ENCODE data around the gene DSCAM.
"Not testable (repeated sequence)": the region's sequence is repeated elsewhere in the genome, so short reads cannot be mapped to it uniquely, and the experiment has no call there.

The DSCAM gene

DNA sequence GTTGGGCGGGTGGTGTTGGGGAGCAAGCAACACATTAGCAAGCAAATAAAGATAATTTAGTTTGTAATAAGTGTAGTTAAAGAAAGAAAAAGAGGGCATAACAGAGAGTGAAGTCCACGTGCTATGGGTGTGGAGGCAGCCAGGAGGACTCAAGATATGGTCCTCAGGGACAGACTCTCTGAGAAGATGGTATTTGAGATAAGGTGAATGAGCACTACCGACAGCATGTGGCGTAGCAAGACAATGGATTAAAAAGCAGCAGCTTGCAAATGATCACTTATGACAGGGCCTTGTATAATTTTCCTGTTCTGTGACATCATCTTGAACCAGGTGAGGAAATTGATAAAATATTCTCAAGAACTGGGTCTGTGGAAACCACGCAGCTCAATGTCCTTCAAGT, 491.9 kb downstream of the DSCAM start:
- DNase-seq: no peak

DNA sequence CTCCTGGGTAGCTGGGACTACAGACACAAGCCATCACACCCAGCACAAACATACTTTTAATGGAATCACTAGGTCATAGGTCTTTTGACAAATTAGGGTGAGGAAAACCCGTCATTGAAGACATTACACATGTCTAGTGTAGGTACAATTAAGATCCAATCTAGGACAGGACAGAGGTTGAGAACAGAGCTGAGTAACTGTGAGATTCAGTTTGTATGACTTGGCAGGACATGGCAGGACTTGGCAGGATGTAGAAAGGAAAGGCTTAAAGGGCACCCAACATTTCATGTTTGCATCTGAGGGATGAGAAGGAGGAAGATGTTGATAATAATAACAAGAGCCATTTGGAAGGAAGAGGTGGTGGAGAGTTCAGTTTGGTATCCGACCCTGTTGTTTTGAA, 496.0 kb downstream of the DSCAM start:
- DNase-seq: no peak

DNA sequence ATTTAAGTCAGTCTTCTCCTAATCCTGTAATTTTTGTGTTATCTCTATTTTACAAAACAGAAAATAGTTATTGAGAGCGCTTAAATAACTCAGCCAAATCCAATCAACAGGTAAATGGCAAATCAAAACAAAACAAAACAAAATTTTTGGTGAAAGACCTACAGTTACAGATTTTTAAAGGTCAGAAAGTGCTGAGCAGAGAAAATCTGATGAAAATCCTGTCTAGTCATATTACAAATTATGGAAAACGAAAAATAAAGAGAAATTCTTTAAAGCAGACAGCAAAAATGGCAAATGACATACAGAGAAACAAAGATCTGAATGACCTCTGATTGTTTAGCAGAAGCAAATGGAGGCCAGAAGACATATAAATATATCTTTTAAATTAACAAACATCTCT, 497.4 kb downstream of the DSCAM start:
- no peak for DNase-seq

DNA sequence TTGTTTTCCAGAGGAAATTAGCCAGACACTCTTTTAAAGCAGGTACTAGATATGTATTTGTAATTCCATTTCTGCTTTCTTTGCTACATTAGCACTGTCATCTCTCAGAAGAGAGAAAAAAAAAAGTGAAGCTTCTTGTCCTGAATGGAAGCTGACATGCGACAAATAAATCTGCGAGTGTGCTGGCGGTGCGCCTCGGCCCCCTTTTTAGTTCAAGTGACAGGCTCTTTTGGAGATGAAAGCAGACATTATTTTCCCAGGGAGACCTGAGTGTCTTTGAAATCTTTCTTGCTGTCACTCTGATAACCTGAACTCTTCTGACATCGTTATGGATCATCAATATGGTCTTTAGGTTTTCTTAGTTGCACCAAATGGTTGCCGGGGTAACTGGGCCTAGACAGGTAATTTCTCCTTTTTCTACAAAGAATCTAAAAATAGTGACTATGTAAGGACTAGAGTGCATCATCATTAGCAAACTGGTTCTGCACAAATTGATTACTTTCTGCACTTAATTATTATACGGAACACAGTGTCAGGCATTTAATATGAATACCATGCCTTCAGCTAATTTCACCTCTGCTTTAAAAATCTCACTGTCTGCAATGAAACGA, 501.1 kb downstream of the DSCAM start:
- no peak for DNase-seq

DNA sequence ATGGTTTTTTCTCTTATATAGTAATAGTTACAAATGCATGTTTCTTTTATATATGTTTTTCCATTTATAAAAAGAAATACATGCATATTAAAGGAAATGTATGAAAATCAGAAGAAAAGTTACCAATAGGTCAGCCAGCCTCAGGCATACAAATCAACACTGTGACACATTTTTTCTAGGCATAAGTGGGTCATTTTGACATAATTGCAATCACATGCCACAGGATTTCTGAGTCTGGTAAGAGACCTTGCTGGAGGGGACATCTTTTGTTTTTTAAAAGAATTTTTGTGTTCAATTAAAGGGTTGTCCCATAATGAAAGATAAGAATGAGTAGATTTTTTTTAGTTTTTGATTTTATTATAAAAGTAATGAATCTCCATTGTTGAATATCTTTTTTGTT, 506.6 kb downstream of the DSCAM start:
- DNase-seq: no peak

GRCh38 chr21:40339050-40339449, 507.9 kb downstream of the DSCAM start:
- no peak for DNase-seq

GRCh38 chr21:40337981-40338380, 509.0 kb downstream of the DSCAM start:
- no peak for DNase-seq

DNA sequence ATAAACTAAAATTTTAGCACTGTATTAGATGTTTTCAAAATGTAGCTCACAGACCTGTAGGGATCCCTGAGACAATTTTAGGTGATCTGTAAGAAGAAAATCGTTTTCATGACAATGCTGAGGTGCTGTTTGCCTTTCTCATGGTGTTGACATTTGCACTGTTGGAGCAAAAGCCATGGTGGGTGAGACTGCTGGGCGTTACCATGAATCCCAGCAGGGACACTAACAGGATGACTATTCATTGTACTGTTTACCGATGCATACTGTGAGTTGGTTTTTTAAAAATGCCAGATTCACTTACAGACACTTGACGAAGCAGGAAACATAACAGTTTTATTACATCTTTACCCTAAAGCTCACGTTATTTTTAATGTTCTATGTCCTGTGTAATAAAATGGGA, 511.3 kb downstream of the DSCAM start:
- no peak for DNase-seq

DNA sequence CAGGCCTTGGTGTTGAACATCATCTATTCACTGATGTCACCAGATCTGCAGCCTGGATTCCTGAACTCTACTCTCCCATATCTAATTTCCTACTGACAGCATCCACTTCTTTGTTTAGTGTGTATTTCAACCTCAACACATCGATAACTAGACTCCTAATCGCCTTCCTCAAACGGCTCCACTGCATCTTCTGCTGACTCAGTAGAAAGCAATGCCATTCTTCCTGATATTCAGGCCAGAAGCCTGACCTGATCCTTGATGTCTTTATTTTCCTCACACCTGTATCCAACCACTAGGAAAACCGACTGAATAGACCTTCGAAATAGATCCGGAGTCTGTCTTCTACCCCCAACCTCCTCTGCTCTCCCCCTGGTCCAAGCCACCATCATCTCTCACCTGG, 512.8 kb downstream of the DSCAM start:
- no peak for DNase-seq

- no peak for DNase-seq
These were observed 513.2 kb downstream of the DSCAM start for GRCh38 chr21:40333731-40334130.

- DNase-seq: no peak
These were observed 515.2 kb downstream of the DSCAM start for GRCh38 chr21:40331804-40332203.

GRCh38 chr21:40331172-40331571, 515.8 kb downstream of the DSCAM start:
- no peak for DNase-seq

- DNase-seq: no peak
These were observed 522.6 kb downstream of the DSCAM start for GRCh38 chr21:40324389-40324788.

DNA sequence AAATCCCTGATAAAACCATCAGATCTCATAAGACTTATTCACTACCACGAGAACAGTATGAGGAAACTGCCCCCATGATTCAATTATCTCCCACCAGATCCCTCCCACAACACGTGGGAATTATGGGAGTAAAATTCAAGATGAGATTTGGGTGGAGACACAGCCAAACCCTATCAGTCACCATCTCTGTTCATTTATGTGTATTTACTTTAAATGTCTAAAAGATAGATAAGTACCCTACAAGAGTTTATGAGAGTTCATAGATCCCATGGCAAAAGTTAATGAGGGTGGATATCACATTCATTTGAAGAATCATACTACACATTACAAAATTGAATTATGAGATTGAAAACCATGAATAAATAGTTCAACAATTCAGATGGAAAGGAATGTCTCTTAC, 526.2 kb downstream of the DSCAM start:
- DNase-seq: not testable (repeated sequence)

- no peak for DNase-seq
These were observed 528.6 kb downstream of the DSCAM start for GRCh38 chr21:40318371-40318770.

DNA sequence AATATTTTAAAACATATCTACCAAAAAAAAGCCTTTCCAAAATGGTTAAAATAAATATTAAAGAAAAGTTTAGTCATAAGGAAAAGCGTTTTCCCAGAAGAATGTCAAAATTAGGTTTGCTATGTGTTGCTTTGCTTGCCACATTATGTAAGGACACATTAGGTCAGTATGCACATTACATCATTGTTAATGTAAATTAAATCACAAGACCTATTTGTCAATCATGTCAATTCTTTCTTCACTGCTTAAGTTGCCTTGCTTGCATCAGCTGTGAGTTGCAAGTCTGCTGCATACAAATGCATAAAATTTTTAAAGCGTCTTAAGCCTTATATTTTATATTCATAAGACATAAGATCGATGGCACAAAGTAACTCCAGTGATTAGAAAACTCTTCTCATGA, 530.9 kb downstream of the DSCAM start:
- no peak for DNase-seq

GRCh38 chr21:40315626-40316025, 531.3 kb downstream of the DSCAM start:
- DNase-seq: no peak

GRCh38 chr21:40313260-40313659, 533.7 kb downstream of the DSCAM start:
- DNase-seq: peak in 1 of 2 experiments; percentile 10

DNA sequence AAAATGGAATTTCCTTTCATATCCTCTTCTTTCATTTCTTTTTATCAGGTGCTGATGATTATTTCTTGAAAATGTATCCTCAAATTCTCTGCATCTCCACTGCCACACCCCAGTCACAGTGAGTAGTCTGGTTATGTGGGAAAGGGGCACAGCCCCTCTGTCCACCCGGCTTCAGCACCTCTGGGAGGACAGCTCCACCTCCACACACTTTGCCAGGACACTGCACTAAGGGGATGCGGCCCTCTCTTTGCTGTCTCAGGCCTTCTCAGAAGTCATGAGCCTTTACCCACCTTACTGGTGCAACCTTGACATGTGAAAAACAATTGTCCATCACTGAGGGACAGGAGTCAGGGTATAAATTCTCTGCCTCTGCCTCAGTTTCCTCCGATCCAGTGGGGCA, 546.7 kb downstream of the DSCAM start:
- no peak for DNase-seq

DNA sequence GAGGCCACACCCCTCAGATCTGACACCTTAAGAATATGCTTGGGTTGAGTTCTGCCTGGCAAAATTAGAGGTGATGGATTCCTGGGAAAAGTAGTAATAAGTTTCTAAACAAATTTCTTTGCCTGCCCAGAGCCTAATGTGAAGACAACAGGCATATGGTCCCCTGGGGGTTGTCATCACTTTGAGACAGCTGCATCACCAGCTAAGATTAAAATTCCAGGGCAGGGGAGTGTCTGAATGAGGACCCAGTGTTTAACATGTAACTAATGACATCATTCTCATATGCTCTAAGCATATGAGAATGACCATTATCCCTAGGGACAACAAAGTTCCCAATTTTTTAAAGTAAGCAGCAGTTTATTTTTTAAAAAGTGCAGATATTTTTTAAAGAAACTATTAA, 547.5 kb downstream of the DSCAM start:
- DNase-seq: no peak

DNA sequence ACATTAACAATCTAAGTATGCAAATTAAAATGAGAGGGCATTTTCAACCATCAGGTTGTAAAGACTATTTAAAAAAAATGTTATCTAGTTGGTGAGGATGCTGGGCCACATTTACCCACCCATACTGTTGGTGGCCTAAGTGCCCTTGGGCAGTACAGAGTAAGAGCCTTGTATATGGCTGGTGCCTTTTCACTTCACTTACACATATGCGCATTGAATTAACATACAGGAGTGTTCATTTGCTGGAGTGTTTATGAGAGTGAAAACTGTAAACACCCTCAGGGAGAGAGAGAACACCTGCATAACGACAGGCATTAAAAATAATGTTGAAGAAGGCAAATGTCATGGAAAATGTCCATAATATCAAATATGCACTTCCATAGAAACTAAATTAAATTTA, 552.6 kb downstream of the DSCAM start:
- DNase-seq: peak in 1 of 2 experiments; percentile 25

DNA sequence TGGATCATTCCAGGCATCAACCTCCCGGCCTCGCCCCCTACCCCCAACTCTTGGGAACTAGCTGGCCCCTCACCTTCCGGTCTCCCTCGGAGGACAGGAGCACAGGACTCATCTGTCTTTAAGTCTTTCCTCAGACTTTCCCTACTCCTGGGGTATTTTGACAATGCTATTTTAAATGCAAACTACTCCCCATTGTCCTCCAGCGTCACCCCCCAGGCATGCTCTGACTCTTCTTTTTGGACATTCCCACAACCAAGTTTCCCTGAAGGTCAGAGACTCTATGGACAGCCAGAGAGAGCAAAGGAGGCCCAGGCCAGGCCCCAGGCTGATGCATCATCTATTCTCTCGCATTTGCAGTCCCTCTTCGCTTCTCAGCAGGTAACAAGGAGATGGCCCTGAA, 555.4 kb downstream of the DSCAM start:
- no peak for DNase-seq

DNA sequence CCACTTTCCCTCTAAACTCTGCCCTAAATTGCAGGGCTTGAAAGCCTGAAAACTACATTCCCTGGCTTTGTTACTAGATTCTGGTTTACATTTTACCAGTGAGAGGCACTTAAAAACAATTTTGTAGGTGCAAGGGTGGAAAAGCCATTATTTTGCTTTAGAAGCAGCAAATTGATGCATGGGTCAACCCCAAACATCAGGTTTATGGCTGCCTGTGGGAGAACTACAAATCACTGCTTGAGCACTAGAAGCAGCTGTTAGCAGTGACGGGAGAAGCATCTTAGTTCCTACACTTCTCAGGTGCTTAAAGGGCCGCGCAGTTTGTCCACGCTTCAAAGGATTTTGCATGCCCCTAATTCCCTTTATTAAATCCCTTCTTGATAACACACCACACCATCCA, 562.5 kb downstream of the DSCAM start:
- no peak for DNase-seq

GRCh38 chr21:40282912-40283886, 563.8 kb downstream of the DSCAM start:
- DNase-seq: no peak

Measured in NCI-H526 (cell line).